Spleen (tissue), 11 donors: ENCODE measurements around the gene PRKCE. TPM values are rescaled to one million over a fixed set of nuclear protein-coding genes. Genes with fewer than 3 reads are reported as not detected.

Experiments used
- DNase-seq: peaks from one replicate; pipeline ENCODE4 v3.0.0-alpha.2; 2020
- H3K27ac ChIP-seq, 8 donors: fragments of 200-600 bp; sonication (generic) in 7 of 8; 1 replicate in 4 of 8; 2 replicates in 4 of 8; pipeline versions ENCODE4 v1.5.0 to v1.8.0; 2016 to 2021; ENCODE audit warnings: inconsistent platforms in 4 of 8, mild to moderate bottlenecking in 4 of 8, moderate library complexity in 1 of 8
- H3K27me3 ChIP-seq, 7 donors: fragments of 200-600 bp; sonication (generic) in 6 of 7; replicated peaks in 1 of 7; 1 replicate in 4 of 7; 2 replicates in 3 of 7; pipeline versions ENCODE4 v1.5.0 to v1.8.0; 2016 to 2021; ENCODE audit warnings: inconsistent platforms in 3 of 7, mild to moderate bottlenecking in 1 of 7
- H3K36me3 ChIP-seq, 6 donors: fragments of 200-600 bp; sonication (generic) in 5 of 6; 1 replicate in 4 of 6; 2 replicates in 2 of 6; pipeline versions ENCODE4 v1.5.0 to v1.8.0; 2016 to 2021; ENCODE audit warnings: inconsistent platforms in 2 of 6
- H3K4me1 ChIP-seq, 6 donors: fragments of 200-600 bp; sonication (generic) in 5 of 6; 1 replicate in 3 of 6; 2 replicates in 3 of 6; pipeline versions ENCODE4 v1.5.0 to v1.8.0; 2016 to 2021; ENCODE audit warnings: inconsistent platforms in 3 of 6
- H3K4me3 ChIP-seq, 8 donors: fragments of 200-600 bp; sonication (generic) in 7 of 8; 1 replicate in 4 of 8; 2 replicates in 4 of 8; pipeline versions ENCODE4 v1.5.0 to v1.8.0; 2016 to 2021; ENCODE audit warnings: inconsistent platforms in 4 of 8, mild to moderate bottlenecking in 4 of 8, moderate library complexity in 2 of 8
- H3K9me3 ChIP-seq, 8 donors: fragments of 200-600 bp; sonication (generic) in 7 of 8; 1 replicate in 4 of 8; 2 replicates in 4 of 8; pipeline versions ENCODE4 v1.5.0 to v1.8.0; 2016 to 2021; ENCODE audit warnings: inconsistent platforms in 4 of 8
- POLR2A ChIP-seq, 3 donors: fragments of 450-650 bp; IDR thresholded peaks; one replicate each; pipeline ENCODE4 v1.5.1; 2017; ENCODE audit warnings: antibody characterized with exemption in 3 of 3, mild to moderate bottlenecking in 1 of 3
- POLR2AphosphoS5 ChIP-seq, 3 donors: sonication (generic); formaldehyde crosslinking; IDR thresholded peaks; one replicate each; pipeline ENCODE4 v1.5.1; 2017; ENCODE audit warnings: antibody characterized with exemption in 3 of 3
- WGBS, 5 donors: extraction: QIAGEN DNeasy Blood & Tissue Kit in 3 of 5; methylation state at CpG; one replicate each; pipeline versions ENCODE4 v1.1.5 to v1.1.7; 2013 to 2018; 5-methylcytosine and 5-hydroxymethylcytosine counted together
- intact Hi-C: fragments of 100-400 bp; cut with DNase I; formaldehyde crosslinking; loops from one replicate; pipeline ENCODE4 v1.15.0; 2023; ENCODE audit warnings: low total_unique reads
- polyA plus RNA-seq, 3 donors: library from polyadenylated mRNA; stranded (reverse); fragments of 200-250 nt; gene quantifications; one replicate each; pipeline ENCODE4 v1.2.1, GENCODE V29; 2013
- total RNA-seq, 7 donors: library from RNA; depleted of rRNA in 3 of 7; stranded (reverse); fragments of >200 nt in 3 of 7; fragmentation: NEBNext Ultra II Directional in 4 of 7; extraction: Animal tissue kit (Norgen Biotek cat#: 25700) in 4 of 7; gene quantifications; one replicate each; pipeline versions ENCODE4 v1.1.0 to v1.2.1, GENCODE V29; 2016 to 2021
- TF ChIP-seq, protein P1 (sequence below), 11 experiments: fragments of 200-600 bp in 7 of 11; fragments of 450-650 bp in 4 of 11; sonication (generic) in 4 of 11; IDR thresholded peaks in 8 of 11; conservative IDR thresholded peaks in 3 of 11; 1 replicate in 7 of 11; 2 replicates in 4 of 11; pipeline versions ENCODE4 v1.4.0 to v1.8.0; 2016 to 2021; ENCODE audit warnings: antibody characterized with exemption in 11 of 11, inconsistent platforms in 4 of 11, mild to moderate bottlenecking in 1 of 11
- donor health status: healthy with polysubstance abuse.
- donor health status: DM: no; HTN: no; CAD: no; lungs with moderate emphysema.
- donor health status: DM: no; HTN: no; CAD: no.
- donor health status: Bipolar disorder and iron deficiency.
- donor health status: healthy.
- donor health status: DM: no; HTN: no; CAD: no.
- donor health status: DM: yes; HTN: yes; CAD: no.

Gene PRKCE
- total and polyA plus RNA-seq, 10 donors = 2.5 to 43.6 (median 18.8) TPM

DNA sequence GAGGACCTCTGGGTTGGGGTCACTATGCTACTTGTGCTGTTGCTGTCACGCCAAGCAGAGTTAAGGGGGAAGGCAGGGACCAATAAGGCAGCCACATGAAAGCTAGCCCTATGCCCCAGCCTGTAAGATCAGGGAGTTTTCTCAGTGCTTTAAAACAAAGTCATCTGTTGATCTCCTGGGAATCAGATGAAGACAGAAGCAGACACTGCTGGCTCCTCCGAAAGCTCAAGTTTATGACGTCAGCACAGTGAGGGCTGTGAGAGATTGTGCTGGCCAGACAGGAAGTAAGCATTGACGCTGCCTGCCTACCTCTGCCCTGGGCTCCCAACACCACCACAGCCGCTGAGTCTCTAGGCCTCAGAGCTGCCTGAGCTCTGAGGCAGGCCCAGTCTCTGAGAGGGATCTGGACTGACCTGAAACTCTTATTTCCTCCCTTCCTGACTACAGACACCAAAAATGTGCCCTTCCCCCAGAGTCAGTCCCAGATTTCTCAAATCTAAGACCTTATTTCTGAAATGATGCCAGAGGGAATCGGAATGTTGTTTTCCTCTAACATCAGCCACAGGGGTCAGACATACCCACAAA is 527.7 kb downstream of the PRKCE start:
- Histone ChIP-seq H3K36me3 (peaks cover 0 to 9% (median 0%) of the 10 kb centered on the region in 6 donors), H3K27me3 (no peaks in the 10 kb centered on the region), H3K4me1 (peaks cover 0 to 18% (median 10%) of the 10 kb centered on the region in 6 donors), H3K9me3 (no peaks in the 10 kb centered on the region), H3K27ac (peak overlapping the region; percentile 6 to 74 (median 66)), H3K4me3 (no peak overlapping the region)
- DNase-seq = peak; percentile 75
- intact Hi-C loops = no loop called here
- TF ChIP-seq POLR2AphosphoS5 (IDR thresholded peaks at IDR 0.05) = peak in 2 of 3 donors; percentile 61 to 68
- TF ChIP-seq, protein P1, sequence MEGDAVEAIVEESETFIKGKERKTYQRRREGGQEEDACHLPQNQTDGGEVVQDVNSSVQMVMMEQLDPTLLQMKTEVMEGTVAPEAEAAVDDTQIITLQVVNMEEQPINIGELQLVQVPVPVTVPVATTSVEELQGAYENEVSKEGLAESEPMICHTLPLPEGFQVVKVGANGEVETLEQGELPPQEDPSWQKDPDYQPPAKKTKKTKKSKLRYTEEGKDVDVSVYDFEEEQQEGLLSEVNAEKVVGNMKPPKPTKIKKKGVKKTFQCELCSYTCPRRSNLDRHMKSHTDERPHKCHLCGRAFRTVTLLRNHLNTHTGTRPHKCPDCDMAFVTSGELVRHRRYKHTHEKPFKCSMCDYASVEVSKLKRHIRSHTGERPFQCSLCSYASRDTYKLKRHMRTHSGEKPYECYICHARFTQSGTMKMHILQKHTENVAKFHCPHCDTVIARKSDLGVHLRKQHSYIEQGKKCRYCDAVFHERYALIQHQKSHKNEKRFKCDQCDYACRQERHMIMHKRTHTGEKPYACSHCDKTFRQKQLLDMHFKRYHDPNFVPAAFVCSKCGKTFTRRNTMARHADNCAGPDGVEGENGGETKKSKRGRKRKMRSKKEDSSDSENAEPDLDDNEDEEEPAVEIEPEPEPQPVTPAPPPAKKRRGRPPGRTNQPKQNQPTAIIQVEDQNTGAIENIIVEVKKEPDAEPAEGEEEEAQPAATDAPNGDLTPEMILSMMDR (IDR thresholded peaks at IDR 0.05 in 8 of 11, conservative IDR thresholded peaks at IDR 0.05 in 3 of 11) = no peak
- 37 to 55% (median 51%) methylated on average over 6 of the region's 6 CpGs for WGBS, 5 donors

DNA sequence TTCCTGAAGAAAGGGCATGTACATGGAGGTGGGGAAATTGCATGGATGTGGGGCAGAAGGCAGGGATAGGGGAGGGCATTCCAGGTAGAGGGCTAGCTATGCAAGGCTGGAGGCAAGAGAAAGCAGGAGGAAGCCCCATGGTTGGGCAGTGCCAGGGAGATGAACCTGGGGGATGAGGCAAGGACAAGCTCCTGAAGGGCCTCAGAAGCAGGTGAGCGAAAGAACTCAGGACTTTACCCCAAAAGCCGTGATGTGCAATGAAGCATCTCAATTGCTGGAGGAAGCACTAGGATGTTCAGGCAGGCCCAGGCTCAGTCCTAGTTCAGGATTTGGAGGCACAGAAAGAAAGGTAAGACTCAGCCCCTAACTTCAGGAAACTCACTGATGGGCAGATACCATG is 528.7 kb downstream of the PRKCE start:
- Histone ChIP-seq H3K27me3 (no peaks in the 10 kb centered on the region), H3K27ac (peak overlapping the region in 1 of 8 donors; percentile 74), H3K9me3 (no peaks in the 10 kb centered on the region), H3K36me3 (peaks cover 0 to 16% (median 4%) of the 10 kb centered on the region in 6 donors), H3K4me3 (no peak overlapping the region), H3K4me1 (peaks cover 0 to 18% (median 10%) of the 10 kb centered on the region in 6 donors)
- intact Hi-C loops = no loop called here
- WGBS, 5 donors = 94 to 98% (median 97%) methylated on average over 2 of the region's 2 CpGs
- TF ChIP-seq, protein P1 (IDR thresholded peaks at IDR 0.05 in 8 of 11, conservative IDR thresholded peaks at IDR 0.05 in 3 of 11) = no peak
- TF ChIP-seq POLR2A (IDR thresholded peaks at IDR 0.05) = no peak
- TF ChIP-seq POLR2AphosphoS5 (IDR thresholded peaks at IDR 0.05) = no peak
- peak; percentile 48 for DNase-seq

DNA sequence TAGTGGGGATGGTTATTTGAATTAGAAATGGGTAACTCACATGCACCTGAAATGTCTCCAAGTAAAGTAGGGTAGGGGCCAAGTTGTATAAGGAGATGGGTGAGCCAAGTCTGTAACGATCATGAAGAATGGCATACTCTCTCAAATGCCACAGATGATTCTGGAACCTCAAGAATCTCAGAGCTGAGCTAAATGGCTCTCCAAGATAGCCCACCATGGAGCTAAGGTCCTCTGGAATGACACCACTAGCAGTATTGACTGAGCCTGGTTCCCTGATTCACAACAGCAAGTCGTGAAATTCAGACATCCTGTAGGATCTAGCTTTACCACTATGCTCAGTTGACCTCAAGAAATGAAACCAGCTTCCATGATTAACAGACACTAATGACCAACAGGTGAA is 529.8 kb downstream of the PRKCE start:
- intact Hi-C loops = no loop called here
- Histone ChIP-seq H3K27ac (no peak overlapping the region), H3K4me3 (no peak overlapping the region), H3K36me3 (peaks cover 0 to 21% (median 6%) of the 10 kb centered on the region in 6 donors), H3K27me3 (no peaks in the 10 kb centered on the region), H3K4me1 (peaks cover 0 to 18% (median 10%) of the 10 kb centered on the region in 6 donors), H3K9me3 (no peaks in the 10 kb centered on the region)
- DNase-seq = no peak
- WGBS, 5 donors = 80 to 96% (median 90%) methylated on average over 2 of the region's 2 CpGs
- TF ChIP-seq POLR2AphosphoS5 (IDR thresholded peaks at IDR 0.05) (no peak), POLR2A (IDR thresholded peaks at IDR 0.05) (no peak)
- TF ChIP-seq, protein P1 (IDR thresholded peaks at IDR 0.05 in 8 of 11, conservative IDR thresholded peaks at IDR 0.05 in 3 of 11) = no peak

DNA sequence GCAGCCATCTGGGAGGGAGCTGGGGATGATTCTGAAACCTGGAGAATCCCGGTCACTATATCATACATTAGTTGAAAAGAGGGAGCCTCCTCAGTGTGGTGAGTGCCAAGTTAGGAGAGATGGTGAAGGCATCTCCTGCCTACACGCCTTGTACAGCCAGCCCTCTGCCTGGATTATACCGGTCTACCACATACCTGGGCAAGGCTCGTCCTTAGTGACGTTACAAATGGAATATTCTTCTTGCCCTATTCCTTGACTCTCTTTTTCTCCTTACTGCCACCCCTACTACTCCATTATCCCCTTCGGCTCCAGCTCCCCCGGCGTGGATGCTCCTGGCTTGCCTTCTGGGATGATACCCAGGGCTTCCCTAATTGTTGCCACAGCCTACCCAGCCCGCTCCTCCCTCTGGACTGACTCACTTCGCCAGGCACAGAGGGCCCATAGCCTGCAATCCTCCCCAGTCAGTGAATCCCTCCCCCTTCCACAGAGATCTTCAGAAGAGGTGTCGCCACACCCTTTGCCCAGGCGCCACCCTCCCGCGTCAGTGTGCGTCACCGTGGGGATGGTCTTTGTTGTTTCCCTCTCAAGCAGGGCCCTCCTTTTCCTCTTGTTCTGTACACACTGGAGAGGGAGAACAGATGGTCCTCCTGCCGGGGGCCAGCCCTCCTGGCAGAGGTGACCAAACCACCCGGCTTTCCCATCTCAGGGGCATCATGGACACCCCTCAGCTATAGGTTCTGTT is 530.5 kb downstream of the PRKCE start:
- DNase-seq = no peak
- Histone ChIP-seq H3K9me3 (no peaks in the 10 kb centered on the region), H3K36me3 (peaks cover 0 to 21% (median 6%) of the 10 kb centered on the region in 6 donors), H3K27ac (no peak overlapping the region), H3K27me3 (no peaks in the 10 kb centered on the region), H3K4me1 (peaks cover 0 to 24% (median 13%) of the 10 kb centered on the region in 6 donors), H3K4me3 (no peak overlapping the region)
- TF ChIP-seq POLR2A (IDR thresholded peaks at IDR 0.05) = no peak
- TF ChIP-seq POLR2AphosphoS5 (IDR thresholded peaks at IDR 0.05) = peak in 1 of 3 donors; percentile 20
- intact Hi-C loops = no loop called here
- WGBS, 5 donors = 90 to 98% (median 95%) methylated on average over 18 of the region's 18 CpGs
